ENCODE measurements around the gene AMN1. TPM values are rescaled to one million over a fixed set of nuclear protein-coding genes. Genes with fewer than 3 reads are reported as not detected.
"Not testable (repeated sequence)": the region's sequence is repeated elsewhere in the genome, so short reads cannot be mapped to it uniquely, and the experiment has no call there.

AMN1 gene
- total RNA-seq, 2 donors from 2014 or later: 12.8 to 27.2 TPM

- ATAC-seq (ENCODE audit: insufficient number of reproducible peaks, low FRiP score, low read depth): no peak
- DNase-seq (ENCODE audit: low spot score): no peak
- Histone ChIP-seq H3K4me3 (no peak overlapping the region), H3K27me3 (replicated peaks; ENCODE audit: insufficient read depth) (no peaks in the 10 kb centered on the region), H3K36me3 (peaks cover 8% of the 10 kb centered on the region), H3K4me1 (ENCODE audit: control insufficient read depth in 1 of 2, low read depth in 2 of 2) (no peaks in the 10 kb centered on the region), H3K9me3 (peaks cover 6% of the 10 kb centered on the region), H3K27ac (no peak overlapping the region)
- TF ChIP-seq CTCF (IDR thresholded peaks at IDR 0.05): no peak
These were observed 56.3 kb downstream of the AMN1 start for GRCh38 chr12:31672521-31672920.

DNA sequence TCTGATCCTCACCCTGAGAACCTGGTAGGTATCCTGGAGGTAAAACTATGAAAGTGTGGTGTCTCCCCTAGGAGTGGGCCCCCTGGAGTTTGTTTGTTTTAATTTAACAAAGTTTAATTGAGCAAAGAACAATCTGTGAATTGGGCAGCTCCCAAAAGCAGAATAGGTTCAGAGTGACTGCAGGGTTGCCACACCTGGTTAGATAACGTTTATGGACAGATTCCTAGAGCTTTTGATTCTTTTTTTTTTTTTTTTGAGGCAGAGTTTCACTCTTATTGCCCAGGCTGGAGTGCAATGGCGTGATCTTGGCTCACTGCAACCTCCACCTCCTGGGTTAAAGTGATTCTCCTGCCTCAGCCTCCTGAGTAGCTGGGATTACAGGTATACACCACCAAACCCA lies 59.2 kb downstream of the AMN1 start:
- H3K27ac ChIP-seq; H3K36me3 ChIP-seq; H3K4me1 ChIP-seq (ENCODE audit: control insufficient read depth in 1 of 2, low read depth in 2 of 2); DNase-seq (ENCODE audit: low spot score); H3K4me3 ChIP-seq; ATAC-seq (ENCODE audit: insufficient number of reproducible peaks, low FRiP score, low read depth); H3K9me3 ChIP-seq; H3K27me3 ChIP-seq (replicated peaks; ENCODE audit: insufficient read depth): not testable (repeated sequence)

DNA sequence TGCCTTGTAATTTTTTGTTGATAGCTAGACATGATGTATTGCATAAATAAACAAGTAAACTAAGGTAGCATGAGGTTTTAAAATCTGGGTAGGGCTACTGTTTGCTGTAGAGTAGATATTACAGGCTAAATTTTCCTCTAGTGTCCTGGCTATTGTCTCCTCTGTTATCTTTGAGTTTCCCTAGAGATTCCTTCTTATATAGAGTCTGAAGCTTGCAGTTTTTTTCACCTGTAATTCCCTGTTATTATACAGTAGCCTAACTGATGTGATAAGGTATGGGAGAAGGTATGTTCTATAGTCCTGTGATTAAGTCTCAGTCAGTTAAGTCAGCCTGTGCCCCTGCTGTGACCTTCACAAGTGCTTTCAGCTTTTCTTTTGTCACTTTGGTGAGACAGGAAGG lies 59.8 kb downstream of the AMN1 start:
- DNase-seq (ENCODE audit: low spot score): no peak
- no peaks in the 10 kb centered on the region for H3K27me3 ChIP-seq (replicated peaks; ENCODE audit: insufficient read depth)
- ATAC-seq (ENCODE audit: insufficient number of reproducible peaks, low FRiP score, low read depth): no peak
- H3K27ac ChIP-seq: no peak overlapping the region
- TF ChIP-seq CTCF (IDR thresholded peaks at IDR 0.05): no peak
- H3K9me3 ChIP-seq: peaks cover 6% of the 10 kb centered on the region
- no peaks in the 10 kb centered on the region for H3K4me1 ChIP-seq (ENCODE audit: control insufficient read depth in 1 of 2, low read depth in 2 of 2)
- H3K36me3 ChIP-seq: peaks cover 8% of the 10 kb centered on the region
- no peak overlapping the region for H3K4me3 ChIP-seq

DNA sequence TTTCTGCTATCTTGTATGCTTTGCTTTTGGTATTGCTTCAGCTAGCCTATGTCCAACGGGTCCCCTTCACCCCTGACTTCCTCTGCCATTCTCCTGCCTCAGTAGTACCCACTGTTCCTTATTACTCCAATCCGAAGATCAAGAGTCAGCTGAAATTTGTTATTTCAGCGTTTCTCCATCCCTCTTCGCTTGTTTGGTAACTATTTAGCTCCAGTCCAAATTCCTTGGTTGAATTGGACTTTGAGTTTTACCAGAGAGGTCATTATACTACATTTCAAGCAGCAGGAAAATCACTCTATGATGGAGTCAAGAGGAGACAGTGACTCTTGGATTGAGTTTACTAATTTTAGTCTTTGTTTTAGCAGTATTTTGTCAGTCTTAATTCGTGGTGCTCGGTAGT lies 64.8 kb downstream of the AMN1 start:
- no peak for TF ChIP-seq CTCF (IDR thresholded peaks at IDR 0.05)
- H3K27ac ChIP-seq: no peak overlapping the region
- H3K27me3 ChIP-seq (replicated peaks; ENCODE audit: insufficient read depth): no peaks in the 10 kb centered on the region
- DNase-seq (ENCODE audit: low spot score): no peak
- no peak overlapping the region for H3K4me3 ChIP-seq
- ATAC-seq (ENCODE audit: insufficient number of reproducible peaks, low FRiP score, low read depth): no peak
- H3K36me3 ChIP-seq: no peaks in the 10 kb centered on the region
- H3K4me1 ChIP-seq (ENCODE audit: control insufficient read depth in 1 of 2, low read depth in 2 of 2): peaks cover 0 to 4% of the 10 kb centered on the region in 2 donors
- peaks cover 4% of the 10 kb centered on the region for H3K9me3 ChIP-seq

DNA sequence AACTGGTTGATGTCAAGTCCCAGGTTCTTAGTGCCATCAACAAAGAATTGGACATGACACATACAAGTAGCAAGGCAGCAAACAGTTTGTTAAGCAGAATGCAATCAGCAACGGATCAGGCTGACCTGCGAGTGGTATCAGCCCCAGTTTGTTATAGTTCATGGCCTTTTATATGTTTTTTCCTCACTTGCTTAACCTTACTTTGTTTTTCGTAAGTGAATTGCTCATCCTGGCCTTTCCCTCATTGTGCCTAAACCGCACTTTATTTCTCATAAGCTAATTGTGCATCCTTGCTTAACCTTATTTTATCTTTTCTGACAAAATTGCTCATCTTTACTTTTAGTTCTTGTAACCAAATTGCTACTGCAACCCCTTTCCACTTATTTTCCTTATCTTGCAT lies 65.2 kb downstream of the AMN1 start:
- Histone ChIP-seq H3K27ac (no peak overlapping the region), H3K36me3 (no peaks in the 10 kb centered on the region), H3K9me3 (no peaks in the 10 kb centered on the region), H3K4me3 (no peak overlapping the region), H3K4me1 (ENCODE audit: control insufficient read depth in 1 of 2, low read depth in 2 of 2) (peaks cover 0 to 4% of the 10 kb centered on the region in 2 donors), H3K27me3 (replicated peaks; ENCODE audit: insufficient read depth) (no peaks in the 10 kb centered on the region)
- DNase-seq (ENCODE audit: low spot score): no peak
- ATAC-seq (ENCODE audit: insufficient number of reproducible peaks, low FRiP score, low read depth): no peak
- TF ChIP-seq CTCF (IDR thresholded peaks at IDR 0.05): no peak

GRCh38 chr12:31662176-31662849 lies 66.5 kb downstream of the AMN1 start:
- H3K27me3 ChIP-seq (replicated peaks; ENCODE audit: insufficient read depth): no peaks in the 10 kb centered on the region
- H3K4me1 ChIP-seq (ENCODE audit: control insufficient read depth in 1 of 2, low read depth in 2 of 2): peaks cover 0 to 4% of the 10 kb centered on the region in 2 donors
- no peaks in the 10 kb centered on the region for H3K36me3 ChIP-seq
- DNase-seq (ENCODE audit: low spot score) (no peak), ATAC-seq (ENCODE audit: insufficient number of reproducible peaks, low FRiP score, low read depth) (no peak)
- no peaks in the 10 kb centered on the region for H3K9me3 ChIP-seq
- H3K27ac ChIP-seq: no peak overlapping the region
- H3K4me3 ChIP-seq: no peak overlapping the region
- TF ChIP-seq CTCF (IDR thresholded peaks at IDR 0.05): no peak

Data from thoracic aorta (tissue), 2 donors.